HG03108 (cell line): Measurements from ENCODE around the gene PRXL2A.
"Not testable (repeated sequence)": the region's sequence is repeated elsewhere in the genome, so short reads cannot be mapped to it uniquely, and the experiment has no call there.

Source experiments
- ATAC-seq: cut with Tn5 transposase; IDR thresholded peaks from one replicate; pipeline ENCODE4 v1.9.1; 2021; ENCODE audit warnings: moderate library complexity; ENCODE audit not compliant: unreplicated experiment

The PRXL2A gene

GRCh38 chr10:80410578-80411145 is 2.3 kb downstream of the PRXL2A start:
- ATAC-seq, result no peak

DNA sequence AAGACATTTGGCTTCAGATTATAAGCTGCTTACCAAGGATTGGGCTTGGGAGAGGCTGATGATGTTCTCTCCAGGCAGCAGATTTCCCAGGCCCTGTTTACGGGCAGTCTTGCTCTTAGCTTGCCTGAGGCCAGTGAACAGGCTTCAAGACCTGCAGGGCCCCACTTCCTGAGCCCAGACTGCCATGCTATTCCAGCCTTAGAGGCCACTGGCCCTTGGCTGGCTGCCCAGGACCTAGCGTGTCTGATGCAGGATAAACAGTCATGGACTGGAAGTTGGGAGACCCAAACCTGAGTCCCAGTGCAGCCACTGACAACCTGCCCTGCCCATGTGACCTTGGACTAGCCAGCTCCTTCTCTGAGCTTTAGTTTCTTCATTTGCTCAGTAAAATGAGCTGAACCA is 2.9 kb downstream of the PRXL2A start:
- ATAC-seq, result no peak

- no peak for ATAC-seq
These were observed 3.4 kb downstream of the PRXL2A start for GRCh38 chr10:80411681-80412220.

- ATAC-seq, result no peak
These were observed 4.1 kb downstream of the PRXL2A start for GRCh38 chr10:80412486-80412885.

DNA sequence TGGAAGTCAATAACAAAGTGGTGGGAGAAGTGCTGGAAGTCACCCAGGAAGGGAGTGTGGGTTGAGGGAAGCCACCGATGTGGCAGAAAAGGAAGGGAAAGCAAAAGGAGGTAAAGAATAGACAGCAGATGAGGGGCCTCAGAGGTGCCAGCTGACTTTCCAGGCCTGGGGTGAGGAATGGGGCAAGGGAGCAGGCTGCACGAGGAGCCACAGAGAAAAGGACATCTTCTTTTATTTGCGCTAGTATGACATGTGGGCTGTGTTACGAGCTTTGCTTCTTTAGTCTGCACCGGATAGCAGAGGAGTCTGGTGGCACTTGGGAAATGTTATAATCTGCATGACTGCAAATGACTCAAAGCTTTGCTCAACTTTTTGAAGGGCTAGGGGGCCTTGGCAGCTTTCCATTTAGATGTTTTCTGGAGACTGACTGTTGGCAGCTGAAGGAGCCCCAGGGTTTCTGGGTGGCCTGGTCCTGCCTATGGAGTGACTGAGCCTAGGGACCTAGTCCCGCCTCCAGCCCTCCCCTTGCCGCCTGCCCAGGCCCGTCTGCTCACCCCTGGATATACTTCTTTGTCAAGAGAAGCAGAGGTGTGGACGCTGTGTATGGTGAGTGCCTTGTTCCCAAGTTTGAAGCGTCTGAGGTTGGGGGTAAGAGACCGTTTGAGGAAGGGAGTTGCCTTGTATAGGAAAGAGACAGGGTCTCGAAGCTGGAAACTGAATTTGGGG is 5.1 kb downstream of the PRXL2A start:
- no peak for ATAC-seq

- no peak for ATAC-seq
These were observed 6.0 kb downstream of the PRXL2A start for GRCh38 chr10:80414142-80414895.

- ATAC-seq, result no peak
These were observed 7.6 kb downstream of the PRXL2A start for GRCh38 chr10:80415734-80416478.

DNA sequence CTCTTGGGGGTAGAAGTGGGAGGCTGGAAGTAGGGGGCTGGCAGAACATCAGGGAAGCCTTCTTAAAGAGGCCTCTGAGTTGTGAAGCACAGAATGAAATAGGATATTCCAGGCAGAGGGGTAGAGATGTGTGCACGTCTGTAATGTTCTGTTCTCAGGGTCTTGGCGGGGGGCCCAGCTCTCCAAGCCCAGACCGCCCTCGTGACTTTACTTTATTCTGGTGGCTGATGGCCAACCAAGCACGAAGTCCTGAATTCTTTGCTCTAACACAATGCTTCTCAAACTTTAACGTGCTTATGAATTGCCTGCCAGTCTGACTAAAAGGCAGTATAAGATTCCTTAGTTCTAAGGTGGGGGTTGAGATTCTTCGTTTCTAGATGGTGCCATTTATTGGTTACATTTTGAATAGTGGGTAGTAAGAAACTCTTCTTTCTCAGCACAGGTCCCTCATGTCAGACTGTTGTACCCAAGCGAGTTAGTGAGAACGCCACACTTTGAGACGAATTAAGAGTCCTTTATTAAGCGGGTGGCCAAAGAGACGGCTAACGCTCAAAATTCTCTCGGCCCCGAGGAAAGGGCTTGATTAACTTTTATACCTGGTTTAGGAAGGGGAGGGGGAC is 8.2 kb downstream of the PRXL2A start:
- no peak for ATAC-seq

DNA sequence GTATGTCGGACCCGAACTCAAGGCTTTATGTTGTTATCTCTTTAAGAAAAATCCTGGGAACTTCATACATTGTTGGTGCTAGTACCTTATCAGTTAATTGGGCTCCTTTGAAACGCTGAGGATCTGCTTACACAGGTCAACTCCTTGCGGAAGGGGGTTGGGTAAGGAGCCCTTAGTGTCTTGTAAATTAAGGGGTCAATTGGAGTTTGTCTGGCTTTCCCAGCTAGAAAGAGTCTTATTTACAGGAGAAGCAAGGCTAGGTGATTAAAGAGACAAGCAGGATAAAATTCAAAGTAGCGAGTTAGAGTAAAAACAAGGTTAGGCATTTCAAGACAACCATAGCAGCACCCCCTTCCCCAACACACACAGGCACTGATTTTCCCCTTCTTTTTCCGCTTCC is 8.9 kb downstream of the PRXL2A start:
- not testable (repeated sequence) for ATAC-seq

- ATAC-seq, result no peak
These were observed 12.8 kb downstream of the PRXL2A start for GRCh38 chr10:80421050-80421706.

- ATAC-seq, result peak; percentile 92
These were observed 13.6 kb downstream of the PRXL2A start for GRCh38 chr10:80421707-80422536.

DNA sequence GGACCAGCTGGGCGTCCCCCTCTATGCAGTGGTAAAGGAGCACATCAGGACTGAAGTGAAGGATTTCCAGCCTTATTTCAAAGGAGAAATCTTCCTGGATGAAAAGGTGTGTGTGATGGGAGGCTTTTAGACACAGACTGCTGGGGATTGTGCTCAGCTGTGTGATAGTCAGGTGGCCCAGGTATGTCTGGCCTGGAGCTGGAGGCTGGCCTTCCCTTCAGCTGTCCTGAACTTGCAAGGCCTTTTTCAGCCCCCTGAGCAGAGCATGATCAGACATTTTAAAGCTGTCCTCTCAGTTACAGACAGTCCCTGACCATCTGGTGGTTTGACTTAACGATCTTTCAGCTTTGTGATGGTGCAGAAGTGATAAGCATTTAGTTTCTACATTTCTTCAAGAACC is 17.6 kb downstream of the PRXL2A start:
- ATAC-seq, result no peak

GRCh38 chr10:80427541-80427940 is 19.2 kb downstream of the PRXL2A start:
- ATAC-seq, result no peak

DNA sequence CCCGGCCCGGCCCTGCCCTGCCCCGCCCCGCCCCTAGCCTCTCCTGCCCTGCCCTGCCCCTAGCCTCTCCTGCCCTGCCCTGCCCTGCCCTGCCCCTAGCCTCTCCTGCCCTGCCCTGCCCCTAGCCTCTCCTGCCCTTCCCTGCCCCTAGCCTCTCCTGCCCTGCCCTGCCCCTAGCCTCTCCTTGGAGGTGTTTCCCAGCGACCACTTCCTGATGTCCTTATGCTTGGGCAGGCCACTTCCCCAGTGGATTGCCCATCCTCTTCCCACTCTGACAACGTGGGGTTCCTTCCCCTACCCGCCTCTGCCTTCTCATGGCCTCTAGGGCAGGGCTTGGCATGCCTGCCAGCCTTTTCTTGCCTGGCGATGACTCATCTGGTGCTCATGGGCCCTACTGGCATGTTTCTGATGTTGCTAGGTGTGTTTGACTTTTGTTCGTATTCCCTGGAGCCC is 21.2 kb downstream of the PRXL2A start:
- ATAC-seq, result no peak

DNA sequence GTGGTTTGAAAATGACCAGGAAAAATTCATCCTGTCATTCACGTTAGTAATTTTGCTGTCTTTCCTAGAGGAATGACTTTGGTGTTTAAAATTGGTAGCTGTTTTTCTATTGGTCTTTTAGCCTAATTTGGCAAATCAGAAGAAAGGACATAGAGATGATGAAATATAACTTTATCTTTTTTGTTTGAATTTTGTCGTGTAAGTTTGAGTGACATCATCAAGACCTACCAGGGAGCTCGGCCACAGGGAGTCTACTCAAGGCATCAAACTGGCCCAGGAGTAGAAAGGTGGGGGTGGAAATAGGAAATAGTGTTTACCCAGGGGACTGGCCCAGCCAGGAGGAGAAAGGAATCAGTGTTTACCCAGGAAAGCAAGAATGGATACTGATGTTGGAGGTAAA is 24.8 kb downstream of the PRXL2A start:
- ATAC-seq, result no peak

GRCh38 chr10:80436446-80437098 is 28.2 kb downstream of the PRXL2A start:
- ATAC-seq, result no peak

DNA sequence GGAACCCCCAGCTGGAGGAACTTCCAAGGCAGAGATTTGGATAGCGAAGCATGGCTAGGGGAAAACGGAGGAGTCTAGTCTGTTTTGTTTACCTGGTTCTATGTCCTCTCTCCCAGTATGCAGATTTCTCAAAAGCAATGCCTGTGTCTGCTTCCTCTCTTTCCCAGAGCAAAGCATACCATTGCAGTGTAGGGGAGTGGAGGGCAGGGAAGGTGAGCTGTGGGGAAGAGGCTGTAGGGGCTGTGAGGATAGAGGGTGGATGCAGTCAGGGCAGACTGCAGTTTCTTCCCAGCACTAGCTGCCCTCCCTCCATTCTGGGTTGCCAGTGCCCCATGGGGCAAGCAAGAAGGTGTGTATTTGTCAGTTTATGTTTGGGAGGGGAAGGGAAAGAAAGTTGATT is 28.9 kb downstream of the PRXL2A start:
- ATAC-seq, result no peak

GRCh38 chr10:80441831-80442230 is 33.5 kb downstream of the PRXL2A start:
- ATAC-seq, result no peak

- no peak for ATAC-seq
These were observed 34.5 kb downstream of the PRXL2A start for GRCh38 chr10:80442879-80443278.
